Nephron progenitor cell (in vitro differentiated cells): ENCODE results near the gene DSCAM.

Experiments used
- DNase-seq: peaks from one replicate; pipeline ENCODE4 v3.0.0; 2021
- H3K27ac Mint-ChIP-seq: 2 replicates; pipeline ENCODE4 v1.8.0; 2021; ENCODE audit warnings: mild to moderate bottlenecking, moderate library complexity, mixed read lengths
- H3K27me3 Mint-ChIP-seq: 2 replicates; pipeline ENCODE4 v1.8.0; 2021; ENCODE audit warnings: mild to moderate bottlenecking, low read depth, mixed read lengths; ENCODE audit not compliant: poor library complexity
- H3K36me3 Mint-ChIP-seq: 2 replicates; pipeline ENCODE4 v1.8.0; 2021; ENCODE audit warnings: low read depth, mixed read lengths
- H3K4me1 Mint-ChIP-seq: 2 replicates; pipeline ENCODE4 v1.8.0; 2021; ENCODE audit warnings: mixed read lengths
- H3K4me3 Mint-ChIP-seq: 2 replicates; pipeline ENCODE4 v1.8.0; 2021; ENCODE audit warnings: mild to moderate bottlenecking, moderate library complexity, mixed read lengths
- H3K9me3 Mint-ChIP-seq: 2 replicates; pipeline ENCODE4 v1.8.0; 2021; ENCODE audit warnings: mild to moderate bottlenecking, moderate library complexity, mixed read lengths
- TF ChIP-seq, protein P1 (sequence below): fragments of 200-600 bp; sonication (generic); IDR thresholded peaks from 2 replicates; pipeline ENCODE4 v1.5.0; 2021; ENCODE audit warnings: antibody characterized with exemption

The DSCAM gene

GRCh38 chr21:39984286-39984991, 862.5 kb downstream of the DSCAM start:
- H3K27me3 Mint-ChIP-seq: peaks cover 8% of the 10 kb centered on the region
- no peaks in the 10 kb centered on the region for H3K4me1 Mint-ChIP-seq
- no peaks in the 10 kb centered on the region for H3K36me3 Mint-ChIP-seq
- H3K27ac Mint-ChIP-seq: no peak overlapping the region
- no peak for DNase-seq
- TF ChIP-seq, protein P1, sequence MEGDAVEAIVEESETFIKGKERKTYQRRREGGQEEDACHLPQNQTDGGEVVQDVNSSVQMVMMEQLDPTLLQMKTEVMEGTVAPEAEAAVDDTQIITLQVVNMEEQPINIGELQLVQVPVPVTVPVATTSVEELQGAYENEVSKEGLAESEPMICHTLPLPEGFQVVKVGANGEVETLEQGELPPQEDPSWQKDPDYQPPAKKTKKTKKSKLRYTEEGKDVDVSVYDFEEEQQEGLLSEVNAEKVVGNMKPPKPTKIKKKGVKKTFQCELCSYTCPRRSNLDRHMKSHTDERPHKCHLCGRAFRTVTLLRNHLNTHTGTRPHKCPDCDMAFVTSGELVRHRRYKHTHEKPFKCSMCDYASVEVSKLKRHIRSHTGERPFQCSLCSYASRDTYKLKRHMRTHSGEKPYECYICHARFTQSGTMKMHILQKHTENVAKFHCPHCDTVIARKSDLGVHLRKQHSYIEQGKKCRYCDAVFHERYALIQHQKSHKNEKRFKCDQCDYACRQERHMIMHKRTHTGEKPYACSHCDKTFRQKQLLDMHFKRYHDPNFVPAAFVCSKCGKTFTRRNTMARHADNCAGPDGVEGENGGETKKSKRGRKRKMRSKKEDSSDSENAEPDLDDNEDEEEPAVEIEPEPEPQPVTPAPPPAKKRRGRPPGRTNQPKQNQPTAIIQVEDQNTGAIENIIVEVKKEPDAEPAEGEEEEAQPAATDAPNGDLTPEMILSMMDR: no peak
- H3K4me3 Mint-ChIP-seq: no peak overlapping the region
- H3K9me3 Mint-ChIP-seq: no peaks in the 10 kb centered on the region

DNA sequence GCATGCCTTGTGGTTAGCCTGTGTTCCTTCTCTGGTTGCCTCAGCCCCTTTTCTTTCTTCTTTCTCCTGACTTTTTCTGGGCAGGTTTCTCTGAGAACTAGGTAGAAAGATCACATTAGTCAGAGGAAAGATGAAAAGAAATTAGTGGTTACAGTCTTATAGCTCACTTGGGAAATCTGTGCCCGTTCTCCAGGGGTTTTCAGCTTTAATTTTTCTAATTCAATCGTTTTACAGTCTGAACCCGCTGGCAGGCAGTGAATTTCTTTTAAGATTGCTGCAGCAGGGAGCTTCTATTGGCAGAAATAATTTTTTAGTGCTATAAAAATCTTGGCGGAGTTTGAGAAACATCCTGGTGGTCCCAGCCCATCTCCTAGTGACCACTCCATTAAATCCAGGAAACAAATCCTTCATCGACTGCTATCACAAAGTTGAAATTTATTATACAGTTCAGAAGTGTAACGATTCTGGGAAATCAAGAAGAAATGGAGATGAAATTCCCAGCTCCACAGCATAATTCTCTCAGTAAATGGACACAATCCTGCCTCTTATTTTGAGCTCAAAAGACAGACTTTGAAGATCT, 866.6 kb downstream of the DSCAM start:
- Mint-ChIP-seq H3K9me3 (peaks cover 8% of the 10 kb centered on the region), H3K36me3 (no peaks in the 10 kb centered on the region), H3K27ac (no peak overlapping the region), H3K4me3 (no peak overlapping the region), H3K27me3 (peaks cover 16% of the 10 kb centered on the region), H3K4me1 (no peaks in the 10 kb centered on the region)
- no peak for DNase-seq
- TF ChIP-seq, protein P1: no peak

DNA sequence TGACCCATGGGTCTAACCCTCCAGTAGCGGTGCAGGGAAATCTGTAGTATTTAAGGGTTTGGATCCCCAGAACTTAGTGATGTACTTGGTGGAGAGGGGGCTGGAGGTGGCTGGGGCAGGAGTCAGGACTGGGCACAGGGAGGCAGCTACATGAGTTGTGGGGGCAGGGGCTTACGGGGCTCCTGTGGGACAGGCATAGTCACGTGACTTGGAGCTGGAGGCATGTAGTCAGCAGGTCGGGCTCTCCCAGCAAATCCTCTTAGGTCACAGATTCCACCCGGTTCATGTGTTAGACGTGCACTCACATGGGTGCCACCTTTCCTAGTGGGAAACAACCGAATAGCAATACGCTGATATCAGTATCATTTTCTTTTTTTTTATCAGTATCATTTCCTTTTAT, 867.6 kb downstream of the DSCAM start:
- Mint-ChIP-seq H3K27ac (no peak overlapping the region), H3K9me3 (peaks cover 8% of the 10 kb centered on the region), H3K4me3 (no peak overlapping the region), H3K27me3 (peaks cover 18% of the 10 kb centered on the region), H3K36me3 (no peaks in the 10 kb centered on the region), H3K4me1 (no peaks in the 10 kb centered on the region)
- DNase-seq: no peak
- TF ChIP-seq, protein P1: no peak

GRCh38 chr21:39976800-39977199, 870.2 kb downstream of the DSCAM start:
- Mint-ChIP-seq H3K9me3 (peaks cover 8% of the 10 kb centered on the region), H3K27me3 (peaks cover 18% of the 10 kb centered on the region), H3K36me3 (no peaks in the 10 kb centered on the region), H3K4me1 (peaks cover 6% of the 10 kb centered on the region), H3K4me3 (no peak overlapping the region), H3K27ac (no peak overlapping the region)
- TF ChIP-seq, protein P1: no peak
- DNase-seq: no peak

DNA sequence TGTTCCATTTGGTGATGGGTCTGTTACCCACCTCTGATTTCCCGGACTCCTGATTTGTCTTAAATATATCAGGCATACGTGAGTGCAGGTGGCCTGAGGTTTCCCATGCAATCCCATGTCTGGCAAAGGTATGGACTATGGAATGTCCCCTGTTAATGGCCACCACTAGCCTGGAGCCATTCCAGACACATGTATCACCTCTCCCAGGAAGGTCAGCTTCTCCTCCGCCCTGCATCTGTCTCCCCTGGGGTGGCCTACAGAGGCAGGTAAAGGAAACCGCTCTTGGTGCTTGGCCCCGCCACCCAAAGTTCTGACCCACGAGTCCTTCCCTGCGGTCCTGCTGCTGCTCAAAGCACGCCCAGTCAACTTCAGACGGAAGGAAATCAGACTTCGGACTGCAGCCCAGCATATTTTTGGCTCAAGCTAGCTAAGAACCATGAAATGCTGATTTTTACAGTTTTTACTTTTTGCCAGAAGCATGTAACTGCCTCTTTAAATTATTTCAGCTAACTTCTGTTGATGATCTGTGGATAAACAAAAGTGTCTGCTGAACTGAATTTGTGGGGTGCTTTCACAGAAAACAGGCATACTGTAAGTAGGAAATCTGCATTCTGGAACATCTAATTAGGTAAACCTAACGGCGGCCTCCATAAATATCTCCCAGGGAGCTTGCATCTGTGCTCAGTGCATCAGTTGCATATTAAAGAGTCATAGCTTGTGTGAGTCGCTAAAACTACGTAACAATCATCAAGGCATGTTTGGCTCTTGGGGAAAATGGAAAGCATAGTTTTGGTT, 873.8 kb downstream of the DSCAM start:
- H3K27me3 Mint-ChIP-seq: peaks cover 11% of the 10 kb centered on the region
- no peaks in the 10 kb centered on the region for H3K36me3 Mint-ChIP-seq
- TF ChIP-seq, protein P1: no peak
- H3K4me3 Mint-ChIP-seq: no peak overlapping the region
- H3K27ac Mint-ChIP-seq: no peak overlapping the region
- peaks cover 8% of the 10 kb centered on the region for H3K9me3 Mint-ChIP-seq
- H3K4me1 Mint-ChIP-seq: peaks cover 6% of the 10 kb centered on the region
- no peak for DNase-seq
